MCF 10A (cell line): ENCODE measurements around the gene DGCR2. TPM values are rescaled to one million over a fixed set of nuclear protein-coding genes. Genes with fewer than 3 reads are reported as not detected.

ENCODE experiments used
- BruUV-seq: library from RNA; stranded (reverse); fragments of 400-500 nt; replicated peaks from 2 replicates; lab custom pipeline; 2021; lab: Mats Ljungman, UMichigan
- CTCF ChIA-PET: fragments of 300-600 bp; sonication (Branson Sonifier 250); formaldehyde crosslinking; extraction: SDS; loops from one replicate; lab custom pipeline; 2021; ENCODE audit warnings: antibody characterized with exemption, inconsistent platforms; lab: Yijun Ruan, JAX
- POLR2A ChIA-PET: fragments of 300-600, 350-650 bp; sonication (Branson Sonifier 250); formaldehyde crosslinking; extraction: SDS; loops from one replicate; lab custom pipeline; 2020; ENCODE audit warnings: antibody characterized with exemption, inconsistent platforms; lab: Yijun Ruan, JAX
- DNase-seq: peaks from one replicate; pipeline ENCODE4 v3.0.0-alpha.2; 2018; ENCODE audit not compliant: unreplicated experiment
- H3K27ac Mint-ChIP-seq: one replicate; pipeline ENCODE4 v1.8.0; 2022; ENCODE audit warnings: mild to moderate bottlenecking, low read depth, mixed read lengths; ENCODE audit not compliant: unreplicated experiment
- H3K27me3 Mint-ChIP-seq: one replicate; pipeline ENCODE4 v1.8.0; 2022; ENCODE audit warnings: mixed read lengths; ENCODE audit not compliant: insufficient read depth, unreplicated experiment
- H3K36me3 Mint-ChIP-seq: one replicate; pipeline ENCODE4 v1.8.0; 2022; ENCODE audit warnings: mild to moderate bottlenecking, moderate library complexity, mixed read lengths; ENCODE audit not compliant: insufficient read depth, unreplicated experiment
- H3K4me1 Mint-ChIP-seq: one replicate; pipeline ENCODE4 v1.8.0; 2022; ENCODE audit warnings: mixed read lengths; ENCODE audit not compliant: insufficient read depth, unreplicated experiment
- H3K4me3 Mint-ChIP-seq: one replicate; pipeline ENCODE4 v1.8.0; 2022; ENCODE audit warnings: mild to moderate bottlenecking, moderate library complexity, mixed read lengths; ENCODE audit not compliant: unreplicated experiment
- H3K9me3 Mint-ChIP-seq: one replicate; pipeline ENCODE4 v1.8.0; 2022; ENCODE audit warnings: mixed read lengths; ENCODE audit not compliant: unreplicated experiment
- CTCF ChIP-seq: fragments of 200-600 bp; IDR thresholded peaks from one replicate; pipeline ENCODE4 v1.8.0; 2022; ENCODE audit warnings: antibody characterized with exemption, mild to moderate bottlenecking; ENCODE audit not compliant: unreplicated experiment
- intact Hi-C: fragments of 100-400 bp; cut with micrococcal nuclease; formaldehyde crosslinking; loops from 2 replicates; pipeline ENCODE4 v1.14.1; 2022
- total RNA-seq: library from RNA; stranded (reverse); gene quantifications from 2 replicates; pipeline ENCODE4 v1.2.3, GENCODE V29; 2022

The DGCR2 gene
- total RNA-seq, 1 experiment from 2014 or later = 41.2 TPM

- H3K9me3 Mint-ChIP-seq = no peaks in the 10 kb centered on the region
- no peak for TF ChIP-seq CTCF
- H3K4me1 Mint-ChIP-seq = peaks cover 11% of the 10 kb centered on the region
- no peaks in the 10 kb centered on the region for H3K27me3 Mint-ChIP-seq
- H3K4me3 Mint-ChIP-seq = no peak overlapping the region
- POLR2A ChIA-PET = interaction anchor here (0.6 to 2.5 kb wide), 4 partner anchors 8 to 58 kb away, joined by 3 to 18 read pairs (median 6); partner anchors contain the start of genes DGCR2 and ESS2
- H3K36me3 Mint-ChIP-seq = peaks cover 21% of the 10 kb centered on the region
- DNase-seq = no peak
- no peak overlapping the region for H3K27ac Mint-ChIP-seq
- CTCF ChIA-PET = interaction anchor here (0.6 to 1.1 kb wide), 4 partner anchors 15 to 512 kb away, joined by 3 to 7 read pairs (median 4); partner anchors contain the start of gene ESS2
- no TSS peak for BruUV-seq
- intact Hi-C loops = no loop called here
These were observed 6.9 kb upstream of the DGCR2 start for GRCh38 chr22:19128946-19129727.

GRCh38 chr22:19128009-19128401 is 5.8 kb upstream of the DGCR2 start:
- Mint-ChIP-seq H3K4me3 (no peak overlapping the region), H3K9me3 (no peaks in the 10 kb centered on the region), H3K4me1 (peaks cover 12% of the 10 kb centered on the region), H3K27ac (no peak overlapping the region), H3K36me3 (peaks cover 10% of the 10 kb centered on the region), H3K27me3 (no peaks in the 10 kb centered on the region)
- no TSS peak for BruUV-seq
- intact Hi-C loops = no loop called here
- no peak for TF ChIP-seq CTCF
- ChIA-PET POLR2A (no interaction called here), CTCF (interaction anchor here (0.5 kb wide), 1 partner anchor 401 kb away, joined by 3 read pairs; no protein-coding TSS in a partner anchor)
- no peak for DNase-seq

- H3K36me3 Mint-ChIP-seq = peaks cover 4% of the 10 kb centered on the region
- no peaks in the 10 kb centered on the region for H3K27me3 Mint-ChIP-seq
- H3K4me1 Mint-ChIP-seq = peaks cover 17% of the 10 kb centered on the region
- intact Hi-C loops = no loop called here
- H3K27ac Mint-ChIP-seq = no peak overlapping the region
- H3K9me3 Mint-ChIP-seq = no peaks in the 10 kb centered on the region
- no peak overlapping the region for H3K4me3 Mint-ChIP-seq
- CTCF ChIA-PET = interaction anchor here (0.5 kb wide), 1 partner anchor 402 kb away, joined by 3 read pairs; no protein-coding TSS in a partner anchor
- DNase-seq = no peak
- BruUV-seq = no TSS peak
- POLR2A ChIA-PET = no interaction called here
- TF ChIP-seq CTCF = no peak
These were observed 5.3 kb upstream of the DGCR2 start for GRCh38 chr22:19127329-19128008.
